ENCODE results near the gene GFRA3.

The GFRA3 gene

GRCh38 chr5:138234651-138235050 is 39.8 kb downstream of the GFRA3 start:
- no peak overlapping the region for H3K4me3 ChIP-seq (ENCODE audit: low read length)
- H3K79me2 ChIP-seq (ENCODE audit: low read length): no peaks in the 10 kb centered on the region
- no peaks in the 10 kb centered on the region for H3K9me3 ChIP-seq (ENCODE audit: insufficient read depth, low read length)
- no peaks in the 10 kb centered on the region for H4K20me1 ChIP-seq (ENCODE audit: insufficient read depth, low read length)
- H3K27me3 ChIP-seq (ENCODE audit: low read depth, low read length): no peaks in the 10 kb centered on the region; the same call in 1 of the 2 replicates
- H3K4me2 ChIP-seq (ENCODE audit: low read length): no peak overlapping the region
- no peak overlapping the region for H2AFZ ChIP-seq (ENCODE audit: low read depth, low read length)
- TF ChIP-seq, protein P1, sequence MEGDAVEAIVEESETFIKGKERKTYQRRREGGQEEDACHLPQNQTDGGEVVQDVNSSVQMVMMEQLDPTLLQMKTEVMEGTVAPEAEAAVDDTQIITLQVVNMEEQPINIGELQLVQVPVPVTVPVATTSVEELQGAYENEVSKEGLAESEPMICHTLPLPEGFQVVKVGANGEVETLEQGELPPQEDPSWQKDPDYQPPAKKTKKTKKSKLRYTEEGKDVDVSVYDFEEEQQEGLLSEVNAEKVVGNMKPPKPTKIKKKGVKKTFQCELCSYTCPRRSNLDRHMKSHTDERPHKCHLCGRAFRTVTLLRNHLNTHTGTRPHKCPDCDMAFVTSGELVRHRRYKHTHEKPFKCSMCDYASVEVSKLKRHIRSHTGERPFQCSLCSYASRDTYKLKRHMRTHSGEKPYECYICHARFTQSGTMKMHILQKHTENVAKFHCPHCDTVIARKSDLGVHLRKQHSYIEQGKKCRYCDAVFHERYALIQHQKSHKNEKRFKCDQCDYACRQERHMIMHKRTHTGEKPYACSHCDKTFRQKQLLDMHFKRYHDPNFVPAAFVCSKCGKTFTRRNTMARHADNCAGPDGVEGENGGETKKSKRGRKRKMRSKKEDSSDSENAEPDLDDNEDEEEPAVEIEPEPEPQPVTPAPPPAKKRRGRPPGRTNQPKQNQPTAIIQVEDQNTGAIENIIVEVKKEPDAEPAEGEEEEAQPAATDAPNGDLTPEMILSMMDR (IDR thresholded peaks at IDR 0.05; ENCODE audit: low read depth, low read length): no peak
- no peak for TF ChIP-seq EZH2phosphoT487 (IDR thresholded peaks at IDR 0.05; ENCODE audit: low read depth)
- no peak overlapping the region for H3K9ac ChIP-seq (ENCODE audit: low read length)
- no peaks in the 10 kb centered on the region for H3K4me1 ChIP-seq (ENCODE audit: low read length)
- no peak overlapping the region for H3K27ac ChIP-seq (ENCODE audit: low read length)
- H3K36me3 ChIP-seq (replicated peaks; ENCODE audit: low read depth, low read length): no peaks in the 10 kb centered on the region

DNA sequence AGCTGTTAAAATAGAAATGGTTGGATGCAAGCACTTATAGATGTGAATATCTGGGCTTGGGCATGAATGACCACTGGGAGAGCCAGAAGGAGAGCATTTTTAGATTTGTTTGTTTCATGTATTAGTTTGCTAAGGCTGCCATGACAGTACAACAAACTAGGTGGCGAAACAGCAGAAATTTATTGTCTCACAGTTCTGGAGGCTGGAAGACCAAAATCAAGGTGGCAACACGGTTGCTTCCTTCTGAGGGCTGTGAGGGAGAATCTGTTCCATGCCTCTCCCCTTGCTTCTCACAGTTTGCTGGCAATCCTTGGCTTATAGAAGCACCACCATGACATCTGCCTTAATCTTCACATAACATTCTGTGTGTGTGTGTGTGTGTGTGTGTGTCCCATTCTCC is 41.1 kb downstream of the GFRA3 start:
- Histone ChIP-seq H3K4me1 (ENCODE audit: low read length) (no peaks in the 10 kb centered on the region), H3K9me3 (ENCODE audit: insufficient read depth, low read length) (no peaks in the 10 kb centered on the region), H4K20me1 (ENCODE audit: insufficient read depth, low read length) (no peaks in the 10 kb centered on the region), H3K9ac (ENCODE audit: low read length) (no peak overlapping the region), H3K4me3 (ENCODE audit: low read length) (no peak overlapping the region), H3K27ac (ENCODE audit: low read length) (no peak overlapping the region), H3K36me3 (replicated peaks; ENCODE audit: low read depth, low read length) (no peaks in the 10 kb centered on the region), H3K79me2 (ENCODE audit: low read length) (no peaks in the 10 kb centered on the region), H3K4me2 (ENCODE audit: low read length) (no peak overlapping the region), H3K27me3 (ENCODE audit: low read depth, low read length) (no peaks in the 10 kb centered on the region; the same call in 1 of the 2 replicates), H2AFZ (ENCODE audit: low read depth, low read length) (no peak overlapping the region)
- TF ChIP-seq, protein P1 (IDR thresholded peaks at IDR 0.05; ENCODE audit: low read depth, low read length): no peak
- no peak for TF ChIP-seq EZH2phosphoT487 (IDR thresholded peaks at IDR 0.05; ENCODE audit: low read depth)

GRCh38 chr5:138230981-138231589 is 43.3 kb downstream of the GFRA3 start:
- no peaks in the 10 kb centered on the region for H3K4me1 ChIP-seq (ENCODE audit: low read length)
- no peak overlapping the region for H3K4me3 ChIP-seq (ENCODE audit: low read length)
- H4K20me1 ChIP-seq (ENCODE audit: insufficient read depth, low read length): no peaks in the 10 kb centered on the region
- H3K27ac ChIP-seq (ENCODE audit: low read length): no peak overlapping the region
- no peaks in the 10 kb centered on the region; the same call in 1 of the 2 replicates for H3K27me3 ChIP-seq (ENCODE audit: low read depth, low read length)
- no peak for TF ChIP-seq EZH2phosphoT487 (IDR thresholded peaks at IDR 0.05; ENCODE audit: low read depth)
- TF ChIP-seq, protein P1 (IDR thresholded peaks at IDR 0.05; ENCODE audit: low read depth, low read length): no peak
- H3K36me3 ChIP-seq (replicated peaks; ENCODE audit: low read depth, low read length): no peaks in the 10 kb centered on the region
- H3K79me2 ChIP-seq (ENCODE audit: low read length): no peaks in the 10 kb centered on the region
- no peak overlapping the region for H3K9ac ChIP-seq (ENCODE audit: low read length)
- no peak overlapping the region for H3K4me2 ChIP-seq (ENCODE audit: low read length)
- peaks cover 6% of the 10 kb centered on the region; the same call in 1 of the 2 replicates for H3K9me3 ChIP-seq (ENCODE audit: insufficient read depth, low read length)
- no peak overlapping the region for H2AFZ ChIP-seq (ENCODE audit: low read depth, low read length)

GRCh38 chr5:138230261-138230660 is 44.2 kb downstream of the GFRA3 start:
- Histone ChIP-seq H3K79me2 (ENCODE audit: low read length) (no peaks in the 10 kb centered on the region), H3K27me3 (ENCODE audit: low read depth, low read length) (no peaks in the 10 kb centered on the region; the same call in 1 of the 2 replicates), H3K9me3 (ENCODE audit: insufficient read depth, low read length) (peaks cover 11% of the 10 kb centered on the region; the same call in 1 of the 2 replicates), H3K27ac (ENCODE audit: low read length) (no peak overlapping the region), H3K4me3 (ENCODE audit: low read length) (no peak overlapping the region), H3K36me3 (replicated peaks; ENCODE audit: low read depth, low read length) (no peaks in the 10 kb centered on the region), H3K4me2 (ENCODE audit: low read length) (no peak overlapping the region), H3K4me1 (ENCODE audit: low read length) (no peaks in the 10 kb centered on the region), H3K9ac (ENCODE audit: low read length) (no peak overlapping the region), H4K20me1 (ENCODE audit: insufficient read depth, low read length) (no peaks in the 10 kb centered on the region), H2AFZ (ENCODE audit: low read depth, low read length) (no peak overlapping the region)
- no peak for TF ChIP-seq EZH2phosphoT487 (IDR thresholded peaks at IDR 0.05; ENCODE audit: low read depth)
- TF ChIP-seq, protein P1 (IDR thresholded peaks at IDR 0.05; ENCODE audit: low read depth, low read length): no peak

All from OCI-LY3 (cell line).